ENCODE measurements around the gene SETD1B.

SETD1B gene

GRCh38 chr12:121807642-121808347 lies 4.0 kb downstream of the SETD1B start:
- H3K9me2 ChIP-seq (replicated peaks; ENCODE audit: low read depth, low read length), result no peaks in the 10 kb centered on the region
- H3K4me2 ChIP-seq (ENCODE audit: low read depth, low read length, poor library complexity, severe bottlenecking), result peak overlapping the region; percentile 75
- H3K79me2 ChIP-seq (ENCODE audit: insufficient read depth, low read length), result peaks cover 85% of the 10 kb centered on the region
- H3K9me3 ChIP-seq (ENCODE audit: insufficient read depth, low read depth, low read length), result no peaks in the 10 kb centered on the region
- peaks cover 41% of the 10 kb centered on the region for H3K4me1 ChIP-seq (ENCODE audit: insufficient read depth, low read length, poor library complexity, severe bottlenecking)
- no peak overlapping the region for H3K9ac ChIP-seq (ENCODE audit: low read depth, low read length, poor library complexity, severe bottlenecking)
- no peaks in the 10 kb centered on the region for H3K27me3 ChIP-seq (ENCODE audit: insufficient read depth, low read length, poor library complexity, severe bottlenecking)
- peaks cover 50% of the 10 kb centered on the region for H4K20me1 ChIP-seq (ENCODE audit: insufficient read depth, low read length, poor library complexity, severe bottlenecking)
- H3F3A ChIP-seq (ENCODE audit: low read depth), result peaks cover 6% of the 10 kb centered on the region; the same call in 1 of the 2 replicates
- TF ChIP-seq CTCF (conservative IDR thresholded peaks at IDR 0.05; ENCODE audit: low read length) (no peak), EZH2phosphoT487 (IDR thresholded peaks at IDR 0.05; ENCODE audit: borderline replicate concordance) (no peak)
- H3K36me3 ChIP-seq (ENCODE audit: insufficient read depth, low read length), result peaks cover 17% of the 10 kb centered on the region; the same call in 1 of the 2 replicates
- no peak overlapping the region for H3K4me3 ChIP-seq (ENCODE audit: low read length, poor library complexity, severe bottlenecking)
- H2AFZ ChIP-seq (ENCODE audit: low read length), result no peak overlapping the region

DNA sequence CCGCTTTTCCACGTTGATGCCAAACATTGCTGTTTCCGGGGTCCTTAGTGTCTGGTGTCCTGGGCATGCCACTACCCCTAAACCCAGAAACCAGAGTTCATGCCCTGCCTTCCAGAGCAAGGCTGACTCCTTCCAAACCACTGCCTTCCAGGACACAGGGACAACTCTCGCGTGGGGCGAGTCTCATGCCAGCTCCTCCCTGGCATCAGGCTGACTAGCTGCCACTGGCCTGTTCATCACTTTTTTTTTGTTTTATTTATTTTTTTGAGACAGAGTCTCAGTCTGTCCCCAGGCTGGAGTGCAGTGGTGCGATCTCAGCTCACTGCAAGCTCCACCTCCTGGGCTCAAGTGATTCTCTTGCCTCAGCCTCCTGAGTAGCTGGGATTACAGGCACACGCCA lies 4.8 kb downstream of the SETD1B start:
- Histone ChIP-seq H3K9me3 (ENCODE audit: insufficient read depth, low read depth, low read length) (no peaks in the 10 kb centered on the region), H3F3A (ENCODE audit: low read depth) (0 out of 2 replicates have a peak, but pooled peaks cover under 1% of the 10 kb centered on the region), H3K9ac (ENCODE audit: low read depth, low read length, poor library complexity, severe bottlenecking) (no peak overlapping the region), H3K36me3 (ENCODE audit: insufficient read depth, low read length) (peaks cover 17% of the 10 kb centered on the region; the same call in 1 of the 2 replicates), H3K9me2 (replicated peaks; ENCODE audit: low read depth, low read length) (no peaks in the 10 kb centered on the region), H2AFZ (ENCODE audit: low read length) (no peak overlapping the region), H3K4me3 (ENCODE audit: low read length, poor library complexity, severe bottlenecking) (no peak overlapping the region), H3K27me3 (ENCODE audit: insufficient read depth, low read length, poor library complexity, severe bottlenecking) (no peaks in the 10 kb centered on the region), H3K79me2 (ENCODE audit: insufficient read depth, low read length) (peaks cover 93% of the 10 kb centered on the region), H3K4me2 (ENCODE audit: low read depth, low read length, poor library complexity, severe bottlenecking) (no peak overlapping the region), H4K20me1 (ENCODE audit: insufficient read depth, low read length, poor library complexity, severe bottlenecking) (peaks cover 58% of the 10 kb centered on the region), H3K4me1 (ENCODE audit: insufficient read depth, low read length, poor library complexity, severe bottlenecking) (peaks cover 49% of the 10 kb centered on the region)
- TF ChIP-seq CTCF (conservative IDR thresholded peaks at IDR 0.05; ENCODE audit: low read length) (no peak), EZH2phosphoT487 (IDR thresholded peaks at IDR 0.05; ENCODE audit: borderline replicate concordance) (no peak)

- Histone ChIP-seq H3K4me1 (ENCODE audit: insufficient read depth, low read length, poor library complexity, severe bottlenecking) (peaks cover 52% of the 10 kb centered on the region), H3K79me2 (ENCODE audit: insufficient read depth, low read length) (peaks cover 96% of the 10 kb centered on the region), H3K9ac (ENCODE audit: low read depth, low read length, poor library complexity, severe bottlenecking) (no peak overlapping the region), H3K9me2 (replicated peaks; ENCODE audit: low read depth, low read length) (no peaks in the 10 kb centered on the region), H3K4me3 (ENCODE audit: low read length, poor library complexity, severe bottlenecking) (no peak overlapping the region), H3K36me3 (ENCODE audit: insufficient read depth, low read length) (peaks cover 19% of the 10 kb centered on the region; the same call in 1 of the 2 replicates), H2AFZ (ENCODE audit: low read length) (no peak overlapping the region), H3K27me3 (ENCODE audit: insufficient read depth, low read length, poor library complexity, severe bottlenecking) (no peaks in the 10 kb centered on the region), H3K4me2 (ENCODE audit: low read depth, low read length, poor library complexity, severe bottlenecking) (no peak overlapping the region), H3F3A (ENCODE audit: low read depth) (no peaks in the 10 kb centered on the region), H4K20me1 (ENCODE audit: insufficient read depth, low read length, poor library complexity, severe bottlenecking) (peaks cover 56% of the 10 kb centered on the region), H3K9me3 (ENCODE audit: insufficient read depth, low read depth, low read length) (no peaks in the 10 kb centered on the region)
- TF ChIP-seq CTCF (conservative IDR thresholded peaks at IDR 0.05; ENCODE audit: low read length) (no peak), EZH2phosphoT487 (IDR thresholded peaks at IDR 0.05; ENCODE audit: borderline replicate concordance) (no peak)
Observed at GRCh38 chr12:121809712-121810116, 5.9 kb downstream of the SETD1B start.
